Skeletal muscle cell (primary cell): ENCODE data around the gene CNTN1.

Experiments used
- DNase-seq: peaks from one replicate; pipeline ENCODE4 v3.0.0-alpha.2; 2010; ENCODE audit warnings: low read depth
- H3K4me3 ChIP-seq: 2 replicates; pipeline ENCODE4 v1.5.1; 2011; ENCODE audit warnings: low read depth, mild to moderate bottlenecking, control low read depth, low read length, moderate library complexity

CNTN1 gene

GRCh38 chr12:40996091-40996490, 303.9 kb downstream of the CNTN1 start:
- H3K4me3 ChIP-seq, result no peak overlapping the region
- no peak for DNase-seq

DNA sequence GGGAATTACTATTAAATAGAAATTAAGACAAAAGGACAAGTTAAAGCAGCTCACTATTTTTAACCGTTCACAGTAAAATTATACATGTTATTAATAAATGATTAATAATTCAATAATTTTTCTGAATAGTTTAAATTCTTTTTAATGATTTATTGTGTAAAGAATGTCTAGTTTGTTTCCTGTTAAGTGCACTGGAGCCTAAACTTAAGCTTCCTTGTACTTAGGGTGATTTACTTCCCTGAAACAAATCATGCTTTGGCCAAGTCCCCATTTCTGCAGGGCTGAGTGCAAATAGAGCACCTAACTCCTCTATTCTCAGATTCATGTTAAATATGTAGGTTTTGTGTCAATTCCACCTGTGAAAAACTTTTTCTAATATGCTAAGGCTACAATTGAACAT, 307.0 kb downstream of the CNTN1 start:
- no peak overlapping the region for H3K4me3 ChIP-seq
- no peak for DNase-seq

- no peak for DNase-seq
- H3K4me3 ChIP-seq, result no peak overlapping the region
These were observed 316.2 kb downstream of the CNTN1 start for GRCh38 chr12:41008472-41008871.

DNA sequence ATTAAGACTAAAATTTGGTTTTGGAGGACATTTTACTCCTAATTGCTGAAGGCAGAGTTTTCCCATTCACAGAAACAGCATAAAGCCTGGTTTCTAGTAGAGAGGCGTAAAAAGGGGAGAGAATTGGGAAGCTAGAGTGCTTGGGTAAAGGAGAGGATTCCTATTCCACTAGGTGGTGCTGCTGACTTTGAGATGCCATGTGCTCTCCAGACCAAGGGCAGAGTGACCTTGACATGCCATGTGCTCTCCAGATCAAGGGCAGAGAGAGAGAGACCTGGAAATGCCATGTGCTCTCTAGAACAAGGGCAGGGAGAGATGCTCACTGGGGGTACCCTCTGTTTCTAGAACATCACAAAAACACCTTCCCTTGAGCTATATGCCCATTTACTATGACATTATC, 319.7 kb downstream of the CNTN1 start:
- H3K4me3 ChIP-seq, result no peak overlapping the region
- no peak for DNase-seq

GRCh38 chr12:41013881-41014642, 321.8 kb downstream of the CNTN1 start:
- no peak for DNase-seq
- no peak overlapping the region for H3K4me3 ChIP-seq

- H3K4me3 ChIP-seq, result no peak overlapping the region
- DNase-seq, result no peak
These were observed 322.4 kb downstream of the CNTN1 start for GRCh38 chr12:41014643-41015020.

- no peak overlapping the region for H3K4me3 ChIP-seq
- no peak for DNase-seq
These were observed 325.8 kb downstream of the CNTN1 start for GRCh38 chr12:41018010-41018409.

- DNase-seq, result no peak
These were observed 327.2 kb downstream of the CNTN1 start for GRCh38 chr12:41019461-41019860.

GRCh38 chr12:41023836-41024235, 331.6 kb downstream of the CNTN1 start:
- DNase-seq, result no peak
- no peak overlapping the region for H3K4me3 ChIP-seq

More at GRCh38 chr12:41019461-41019860, 327.2 kb downstream of the CNTN1 start:
- no peak overlapping the region for H3K4me3 ChIP-seq

GRCh38 chr12:41026151-41026550, 333.9 kb downstream of the CNTN1 start:
- DNase-seq, result no peak
- H3K4me3 ChIP-seq, result no peak overlapping the region

GRCh38 chr12:41032386-41032785, 340.1 kb downstream of the CNTN1 start:
- no peak for DNase-seq
- no peak overlapping the region for H3K4me3 ChIP-seq

DNA sequence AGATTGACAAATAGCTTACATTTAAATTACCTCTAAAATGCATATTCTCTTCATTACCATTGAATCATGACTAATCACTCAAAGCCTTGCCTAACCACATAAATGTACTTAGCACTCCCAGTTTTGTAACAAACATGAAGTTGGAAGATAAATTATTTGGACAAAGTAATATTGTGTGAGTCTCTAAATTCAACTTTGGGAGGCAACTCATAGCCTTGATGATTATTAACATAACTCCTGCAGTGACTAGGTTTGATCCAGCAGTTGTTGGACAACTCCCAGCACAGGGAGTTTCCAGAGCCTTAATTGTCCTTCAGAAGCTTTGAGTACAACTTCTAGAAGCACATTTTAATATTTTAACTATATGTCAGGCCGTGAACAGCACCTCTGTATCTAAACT, 342.4 kb downstream of the CNTN1 start:
- DNase-seq, result no peak
- H3K4me3 ChIP-seq, result no peak overlapping the region

DNA sequence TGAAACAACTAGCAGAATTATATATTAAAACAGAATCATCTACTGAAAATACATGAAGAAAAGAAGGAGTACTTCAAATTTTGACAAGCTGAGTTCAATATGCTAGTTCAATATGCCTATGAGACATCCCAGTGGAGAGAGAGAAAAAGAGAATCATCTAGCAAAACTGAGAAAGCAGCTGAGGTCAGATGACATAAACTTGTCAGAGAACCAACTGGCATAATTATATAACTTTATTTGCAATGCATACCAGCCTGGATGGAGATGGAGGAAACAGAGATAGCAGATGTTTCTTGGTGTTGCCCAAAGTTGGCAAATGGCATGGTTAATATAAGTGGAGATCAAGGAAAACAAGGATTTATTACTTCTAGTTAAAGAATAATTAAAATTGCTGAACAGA, 347.2 kb downstream of the CNTN1 start:
- DNase-seq, result no peak

DNA sequence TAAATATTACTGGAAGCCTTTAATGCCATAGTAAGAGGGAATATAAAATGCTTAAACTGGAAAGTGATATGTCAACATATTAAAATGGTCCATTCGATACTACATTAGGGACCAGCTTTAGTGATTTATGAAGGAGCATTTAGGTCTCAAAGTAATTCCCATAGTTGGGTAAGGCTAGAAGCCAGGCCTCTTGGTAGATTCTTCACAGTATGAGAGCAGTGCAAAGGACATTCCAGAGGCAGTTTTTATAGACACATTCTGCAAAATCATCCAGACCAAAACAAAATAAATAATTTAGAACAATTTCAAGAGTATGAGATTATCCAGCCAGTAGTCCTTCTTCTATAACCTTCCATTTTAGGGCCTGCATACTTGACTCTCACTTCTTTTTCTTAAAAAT, 353.3 kb downstream of the CNTN1 start:
- DNase-seq, result no peak
- no peak overlapping the region for H3K4me3 ChIP-seq

More for the DNA sequence above, 347.2 kb downstream of the CNTN1 start:
- no peak overlapping the region for H3K4me3 ChIP-seq

DNA sequence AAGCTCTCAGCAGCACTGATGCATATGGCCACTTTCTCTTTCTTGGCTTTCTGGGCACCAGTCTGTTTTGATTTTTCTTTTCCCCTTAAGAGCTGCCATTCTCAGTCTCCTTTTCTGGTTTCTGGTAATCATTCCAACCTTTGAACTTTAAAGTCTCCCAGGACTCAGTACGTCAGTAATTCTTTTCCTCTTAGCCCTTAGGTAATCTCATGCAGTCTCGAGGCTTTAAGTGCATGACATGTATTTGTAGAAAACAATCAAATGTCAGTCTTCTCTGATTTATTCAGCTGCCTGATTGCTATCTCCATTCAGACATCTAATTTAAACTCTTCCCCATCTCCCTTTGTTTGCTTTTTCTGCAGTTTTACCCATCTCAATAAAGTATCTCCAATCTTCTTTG, 356.8 kb downstream of the CNTN1 start:
- H3K4me3 ChIP-seq, result no peak overlapping the region
- DNase-seq, result no peak

DNA sequence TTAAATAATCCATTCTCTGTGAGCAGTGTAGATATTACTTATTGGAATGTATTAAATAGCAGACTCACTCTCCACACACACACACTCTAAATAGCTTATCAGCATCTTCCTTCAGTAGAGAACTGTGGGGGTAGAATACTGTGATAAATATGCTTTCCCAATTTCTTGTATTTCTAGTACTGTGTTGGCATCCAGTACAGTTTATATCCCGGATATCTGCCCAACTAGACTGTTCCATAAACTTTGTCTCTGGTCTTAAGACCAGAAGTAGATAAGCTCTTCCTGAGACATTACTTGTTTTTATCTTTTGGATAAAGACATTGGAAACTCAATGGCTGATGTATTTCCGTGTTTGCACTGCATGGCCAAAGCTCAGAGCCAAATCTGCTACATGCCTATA, 359.7 kb downstream of the CNTN1 start:
- H3K4me3 ChIP-seq, result no peak overlapping the region
- DNase-seq, result no peak

- DNase-seq, result no peak
These were observed 360.2 kb downstream of the CNTN1 start for GRCh38 chr12:41052441-41052840.

GRCh38 chr12:41053046-41053445, 360.8 kb downstream of the CNTN1 start:
- DNase-seq, result no peak
- no peak overlapping the region for H3K4me3 ChIP-seq

More at GRCh38 chr12:41052441-41052840, 360.2 kb downstream of the CNTN1 start:
- no peak overlapping the region for H3K4me3 ChIP-seq

DNA sequence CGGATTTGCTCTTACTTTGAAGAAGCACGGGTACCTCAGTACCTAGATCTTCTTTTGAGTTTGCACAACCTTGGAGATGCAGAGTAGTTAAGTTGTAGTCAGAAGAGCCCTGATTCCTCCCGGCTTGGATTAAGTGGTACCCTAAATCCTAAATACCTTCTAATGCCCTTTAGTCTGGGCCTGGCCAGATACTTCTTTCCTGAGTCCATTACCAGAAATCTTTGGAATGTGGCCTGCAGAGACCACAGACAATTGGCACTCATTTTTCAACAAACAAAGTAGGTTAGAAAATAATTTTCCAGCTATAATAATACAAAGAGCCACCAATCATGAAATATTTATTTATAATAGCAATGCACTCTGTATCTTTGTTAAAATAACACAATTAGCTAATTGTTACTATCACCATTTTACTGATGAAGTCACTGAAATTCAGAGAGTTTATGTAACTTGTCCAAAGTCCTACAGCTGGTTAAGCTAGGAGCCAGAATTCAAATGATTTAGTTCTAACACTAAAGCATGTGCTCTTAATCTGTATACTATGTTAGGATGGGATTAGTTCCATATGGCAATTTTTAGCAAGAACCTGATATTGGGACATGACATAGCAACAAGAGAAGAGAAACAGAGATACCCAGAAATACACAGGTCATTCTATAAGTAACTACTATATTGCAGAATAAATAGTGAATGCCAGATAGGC, 363.8 kb downstream of the CNTN1 start:
- H3K4me3 ChIP-seq, result no peak overlapping the region
- no peak for DNase-seq

DNA sequence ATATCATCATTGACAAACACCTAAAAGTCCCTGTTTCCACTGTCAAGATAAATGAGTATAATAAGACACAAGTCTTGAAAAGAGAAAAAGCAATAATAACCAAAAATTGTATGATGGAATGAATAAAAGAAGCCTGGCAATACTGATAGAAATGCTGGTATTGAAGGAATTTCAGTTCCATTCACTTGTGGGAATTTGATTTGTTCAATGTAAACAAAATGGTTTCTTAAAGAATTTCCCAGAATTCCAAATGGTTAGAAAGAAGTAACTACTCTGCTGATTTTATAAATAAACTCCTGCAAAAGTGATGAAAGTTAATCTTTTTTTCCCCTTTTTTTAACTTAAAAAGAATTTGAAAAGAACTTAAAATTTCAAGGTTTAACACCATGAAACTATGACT, 366.0 kb downstream of the CNTN1 start:
- DNase-seq, result no peak

GRCh38 chr12:41061192-41061591, 369.0 kb downstream of the CNTN1 start:
- H3K4me3 ChIP-seq, result no peak overlapping the region
- no peak for DNase-seq

More for the DNA sequence above, 366.0 kb downstream of the CNTN1 start:
- no peak overlapping the region for H3K4me3 ChIP-seq
